GM21737 (cell line): ENCODE data around the gene CADPS2.
"Not testable (repeated sequence)": the region's sequence is repeated elsewhere in the genome, so short reads cannot be mapped to it uniquely, and the experiment has no call there.

Experiments
- ATAC-seq: cut with Tn5 transposase; IDR thresholded peaks from one replicate; pipeline ENCODE4 v1.9.1; 2021; ENCODE audit warnings: mild to moderate bottlenecking, moderate library complexity; ENCODE audit not compliant: unreplicated experiment

The CADPS2 gene

GRCh38 chr7:122677149-122677548 lies 209.1 kb downstream of the CADPS2 start:
- ATAC-seq: no peak

DNA sequence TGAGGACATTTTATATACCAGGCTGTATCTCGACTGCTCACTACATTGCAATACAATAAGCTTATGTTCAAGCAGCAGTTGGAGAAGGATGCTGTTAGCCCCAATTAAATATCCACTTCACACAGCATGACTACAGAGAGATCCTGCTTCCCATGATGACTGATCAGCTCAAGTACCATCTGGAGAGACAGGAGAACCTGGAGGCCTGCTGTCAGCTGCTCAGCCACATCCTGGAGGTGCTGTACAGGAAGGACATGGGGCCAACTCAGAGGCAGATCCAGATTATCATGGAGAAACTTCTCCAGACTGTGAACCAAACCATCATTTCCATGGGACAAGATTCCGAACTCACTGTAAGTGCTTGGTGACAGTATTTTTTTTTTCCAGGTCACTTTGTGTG lies 209.8 kb downstream of the CADPS2 start:
- no peak for ATAC-seq

DNA sequence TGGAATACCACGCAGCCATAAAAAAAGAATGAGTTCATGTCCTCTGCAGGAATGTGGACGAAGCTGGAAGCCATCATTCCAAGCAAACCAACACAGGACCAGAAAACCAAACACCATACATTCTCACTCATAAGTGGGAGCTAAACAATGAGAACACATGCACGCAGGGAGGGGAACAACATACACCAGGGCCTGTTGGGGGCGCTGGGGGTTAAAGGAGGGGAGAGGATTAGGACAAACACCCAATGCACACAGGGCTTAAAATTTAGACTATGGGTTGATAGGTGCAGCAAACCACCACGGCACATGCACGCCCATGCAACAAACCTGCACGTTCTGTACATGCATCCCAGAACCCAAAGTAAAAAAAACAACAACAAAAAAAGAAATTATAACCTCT lies 210.6 kb downstream of the CADPS2 start:
- no peak for ATAC-seq

- no peak for ATAC-seq
Observed at GRCh38 chr7:122675011-122675410, 211.2 kb downstream of the CADPS2 start.

DNA sequence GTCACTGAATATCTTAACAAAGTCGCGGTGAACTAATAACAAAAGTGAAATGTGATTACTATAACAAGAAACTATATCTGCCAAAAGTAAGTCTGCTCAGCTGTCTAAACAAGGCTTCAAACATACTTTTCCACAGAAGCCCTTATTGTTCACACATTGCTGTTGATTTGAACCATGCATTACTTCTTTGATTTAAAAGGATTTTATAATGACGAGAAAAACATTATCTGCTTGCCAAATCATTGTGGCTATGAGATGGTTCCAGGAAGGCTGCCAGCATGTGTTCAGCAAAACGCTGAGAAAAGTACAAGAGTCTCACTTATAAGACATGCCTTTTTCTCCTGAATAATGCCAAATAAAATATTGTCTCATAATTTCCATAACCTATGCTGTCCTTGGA lies 211.8 kb downstream of the CADPS2 start:
- ATAC-seq: no peak

DNA sequence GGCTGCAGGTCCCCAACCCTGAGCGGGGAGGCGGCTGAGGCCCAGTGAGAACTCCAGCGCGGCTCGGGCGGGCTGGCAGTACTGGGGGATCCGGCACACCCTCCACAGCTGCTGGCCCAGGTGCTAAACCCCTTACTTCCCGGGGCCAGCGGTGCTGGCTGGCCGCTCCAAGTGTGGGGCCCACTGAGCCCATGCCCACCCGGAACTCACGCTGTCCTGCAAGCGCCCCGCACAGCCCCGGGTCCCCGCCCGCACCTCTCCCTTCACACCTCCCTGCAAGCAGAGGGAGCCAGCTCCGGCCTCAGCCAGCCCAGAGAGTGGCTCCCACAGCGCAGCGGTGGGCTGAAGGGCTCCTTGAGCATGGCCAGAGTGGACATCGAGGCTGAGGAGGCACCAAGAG lies 212.3 kb downstream of the CADPS2 start:
- ATAC-seq: no peak

DNA sequence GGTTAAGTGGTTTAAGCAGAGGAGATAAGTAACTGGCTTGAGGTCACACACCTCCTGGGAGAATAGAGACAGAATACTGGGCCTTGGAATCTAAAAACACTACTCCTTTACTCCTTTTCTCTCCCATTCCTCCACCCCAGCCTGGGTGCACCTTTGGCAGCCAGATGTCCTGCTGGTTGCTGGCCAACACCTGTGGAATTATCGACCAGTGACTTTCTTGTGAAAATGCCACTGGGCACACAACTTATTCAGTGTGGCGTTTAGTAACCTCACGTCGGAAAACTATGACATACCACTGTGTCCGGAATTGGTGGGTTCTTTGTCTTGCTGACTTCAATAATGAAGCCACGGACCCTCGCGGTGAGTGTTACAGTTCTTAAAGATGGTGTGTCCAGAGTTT lies 213.7 kb downstream of the CADPS2 start:
- ATAC-seq: no peak

- ATAC-seq: no peak
Observed at GRCh38 chr7:122663733-122664132, 222.5 kb downstream of the CADPS2 start.

GRCh38 chr7:122658856-122659255 lies 227.4 kb downstream of the CADPS2 start:
- no peak for ATAC-seq

DNA sequence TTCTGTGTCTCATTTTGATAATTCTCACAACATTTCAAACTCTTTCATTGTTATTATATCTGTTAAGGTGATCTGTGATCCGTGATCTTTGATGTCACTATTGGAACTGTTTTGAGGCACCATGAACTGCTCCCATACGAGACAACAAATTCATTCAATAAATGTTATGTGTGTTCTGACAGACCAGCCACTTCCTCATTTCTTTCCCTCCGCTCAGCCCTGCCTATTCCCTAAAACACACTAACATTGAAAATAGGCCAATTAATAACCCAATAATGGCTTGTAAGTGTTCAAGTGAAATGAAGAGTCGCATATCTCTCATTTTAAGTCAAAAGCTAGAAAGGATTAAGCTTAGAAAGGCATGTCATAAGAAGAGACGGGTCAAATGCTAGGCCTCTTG lies 232.6 kb downstream of the CADPS2 start:
- no peak for ATAC-seq

- ATAC-seq: no peak
Observed at GRCh38 chr7:122652876-122653275, 233.4 kb downstream of the CADPS2 start.

DNA sequence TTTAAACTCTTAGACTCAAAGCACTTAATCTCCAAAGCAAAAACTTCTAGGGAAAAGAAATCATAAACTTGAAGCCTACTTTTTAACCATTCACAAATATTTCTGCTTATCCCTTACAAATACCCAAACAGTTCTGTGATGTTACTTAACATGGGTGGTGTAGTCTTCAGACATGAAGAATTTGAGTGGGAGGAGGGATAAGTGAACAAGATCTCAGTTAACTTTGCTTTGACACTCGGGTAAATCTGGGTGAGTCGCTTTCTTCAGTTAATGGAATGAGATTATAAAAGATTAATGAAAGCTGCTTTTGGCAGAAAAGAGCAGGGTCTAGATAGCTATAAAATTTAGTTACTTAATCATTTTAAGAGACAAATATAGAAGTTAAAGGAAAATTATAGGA lies 234.8 kb downstream of the CADPS2 start:
- ATAC-seq: no peak

GRCh38 chr7:122643250-122643649 lies 243.0 kb downstream of the CADPS2 start:
- ATAC-seq: no peak

- no peak for ATAC-seq
Observed at GRCh38 chr7:122638459-122638858, 247.8 kb downstream of the CADPS2 start.

- no peak for ATAC-seq
Observed at GRCh38 chr7:122637784-122638183, 248.5 kb downstream of the CADPS2 start.

- not testable (repeated sequence) for ATAC-seq
Observed at GRCh38 chr7:122635481-122635880, 250.8 kb downstream of the CADPS2 start.

- no peak for ATAC-seq
Observed at GRCh38 chr7:122633472-122633871, 252.8 kb downstream of the CADPS2 start.

- ATAC-seq: no peak
Observed at GRCh38 chr7:122632238-122632637, 254.0 kb downstream of the CADPS2 start.

DNA sequence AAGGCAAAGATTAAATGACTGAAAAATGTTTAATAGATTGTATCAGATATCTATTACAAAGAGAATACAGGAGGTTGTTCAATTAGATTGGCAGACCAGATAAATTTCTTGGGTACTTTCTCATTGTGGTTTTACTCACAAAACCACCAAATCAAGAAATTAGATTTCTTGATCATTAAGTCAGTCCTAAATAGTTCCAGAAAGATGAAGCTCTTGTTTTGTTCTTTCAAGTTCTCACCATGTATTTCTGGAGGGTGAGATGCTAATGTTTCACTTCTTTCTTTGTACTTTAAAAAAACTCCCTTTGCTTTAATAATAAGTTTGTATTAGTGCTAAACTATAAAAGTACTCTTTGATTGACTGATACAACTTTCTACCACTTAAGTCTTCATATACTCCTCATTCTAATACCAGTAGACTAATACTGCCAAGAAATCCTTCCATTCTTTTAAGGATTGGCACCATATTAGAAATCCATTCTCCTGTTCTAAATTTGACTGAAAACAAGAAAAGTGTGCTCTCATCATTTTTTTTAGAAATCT lies 256.8 kb downstream of the CADPS2 start:
- ATAC-seq: no peak

- ATAC-seq: no peak
Observed at GRCh38 chr7:122628651-122629411, 257.4 kb downstream of the CADPS2 start.

DNA sequence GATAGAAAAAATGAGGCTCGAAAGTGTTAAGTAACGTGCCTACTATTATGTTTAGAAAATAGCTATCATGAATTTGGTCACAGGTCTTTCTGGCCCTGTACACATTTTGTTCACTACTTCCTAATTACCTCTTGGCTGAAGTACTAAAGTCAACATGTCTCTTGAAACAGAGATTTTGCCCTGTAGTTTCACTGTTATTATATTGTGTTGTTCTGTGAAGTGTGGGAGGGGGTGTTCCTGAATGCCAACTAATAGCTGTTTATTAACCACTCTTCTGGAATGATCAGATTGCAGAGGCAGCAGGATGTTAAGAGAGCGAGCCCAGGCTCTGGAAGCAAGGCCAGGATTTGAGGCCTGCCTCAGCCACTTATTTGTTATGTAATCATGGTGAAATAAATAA lies 259.5 kb downstream of the CADPS2 start:
- ATAC-seq: no peak

GRCh38 chr7:122622682-122623081 lies 263.6 kb downstream of the CADPS2 start:
- no peak for ATAC-seq

GRCh38 chr7:122619664-122620063 lies 266.6 kb downstream of the CADPS2 start:
- ATAC-seq: no peak
